H9 (cell line): ENCODE data around the gene CD7. TPM values are rescaled to one million over a fixed set of nuclear protein-coding genes. Genes with fewer than 3 reads are reported as not detected.

Source experiments
- DNase-seq: peaks from one replicate; pipeline ENCODE4 v3.0.0-alpha.2; 2017
- H2AFZ ChIP-seq: one replicate; pipeline ENCODE4 v1.6.1; 2013; ENCODE audit warnings: mild to moderate bottlenecking, low read length, control low read depth, moderate library complexity
- H2AK5ac ChIP-seq: 2 replicates; pipeline ENCODE4 v1.6.1; 2013; ENCODE audit warnings: low read length, control low read depth, mixed read lengths; ENCODE audit not compliant: insufficient read length
- H2BK120ac ChIP-seq: one replicate; pipeline ENCODE4 v1.6.1; 2013; ENCODE audit warnings: low read depth, mild to moderate bottlenecking, low read length, control low read depth, inconsistent platforms; ENCODE audit not compliant: poor library complexity, severe bottlenecking
- H2BK12ac ChIP-seq: 2 replicates; pipeline ENCODE4 v1.6.1; 2013; ENCODE audit warnings: low read length, control low read depth, mixed read lengths, low read depth; ENCODE audit not compliant: insufficient read length
- H2BK15ac ChIP-seq: 2 replicates; pipeline ENCODE4 v1.6.1; 2013; ENCODE audit warnings: low read depth, low read length, control low read depth
- H2BK20ac ChIP-seq: one replicate; pipeline ENCODE4 v1.6.1; 2013; ENCODE audit warnings: low read depth, mild to moderate bottlenecking, low read length, control low read depth, inconsistent platforms; ENCODE audit not compliant: poor library complexity, severe bottlenecking
- H2BK5ac ChIP-seq: 2 replicates; pipeline ENCODE4 v1.6.1; 2013; ENCODE audit warnings: low read length, control low read depth, mixed read lengths; ENCODE audit not compliant: insufficient read length
- H3K14ac ChIP-seq: 2 replicates; pipeline ENCODE4 v1.6.1; 2013; ENCODE audit warnings: low read length, control low read depth; ENCODE audit not compliant: insufficient read depth
- H3K18ac ChIP-seq: 2 replicates; pipeline ENCODE4 v1.6.1; 2013; ENCODE audit warnings: low read depth, mild to moderate bottlenecking, mixed read lengths, low read length, control low read depth; ENCODE audit not compliant: insufficient read length
- H3K23ac ChIP-seq: 2 replicates; pipeline ENCODE4 v1.6.1; 2013; ENCODE audit warnings: low read length, control low read depth, mixed read lengths, low read depth; ENCODE audit not compliant: insufficient read length
- H3K23me2 ChIP-seq: 2 replicates; pipeline ENCODE4 v1.6.1; 2013; ENCODE audit warnings: low read depth, mild to moderate bottlenecking, mixed read lengths, low read length, control low read depth; ENCODE audit not compliant: insufficient read length, poor library complexity, severe bottlenecking
- H3K27ac ChIP-seq: 2 replicates; pipeline ENCODE4 v1.5.1; 2013; ENCODE audit warnings: low read length, control low read depth, mixed read lengths, low read depth; ENCODE audit not compliant: insufficient read length
- H3K27me3 ChIP-seq: 2 replicates; pipeline ENCODE4 v1.6.1; 2013; ENCODE audit warnings: low read length, control low read depth, inconsistent platforms; ENCODE audit not compliant: insufficient read depth
- H3K4ac ChIP-seq: 2 replicates; pipeline ENCODE4 v1.6.1; 2013; ENCODE audit warnings: low read depth, mild to moderate bottlenecking, control low read depth, inconsistent platforms, low read length, moderate library complexity
- H3K4me1 ChIP-seq: 2 replicates; pipeline ENCODE4 v1.6.1; 2013; ENCODE audit warnings: low read length, control low read depth, inconsistent platforms; ENCODE audit not compliant: insufficient read depth
- H3K4me2 ChIP-seq: 2 replicates; pipeline ENCODE4 v1.6.1; 2013; ENCODE audit warnings: low read length, control low read depth, mixed read lengths; ENCODE audit not compliant: insufficient read length, insufficient read depth
- H3K56ac ChIP-seq: 2 replicates; pipeline ENCODE4 v1.6.1; 2013; ENCODE audit warnings: low read depth, mild to moderate bottlenecking, mixed read lengths, low read length, control low read depth; ENCODE audit not compliant: insufficient read length
- H3K79me1 ChIP-seq: 2 replicates; pipeline ENCODE4 v1.6.1; 2013; ENCODE audit warnings: low read depth, mild to moderate bottlenecking, moderate library complexity, low read length, control low read depth, inconsistent platforms; ENCODE audit not compliant: insufficient read depth, poor library complexity, severe bottlenecking
- H3K79me2 ChIP-seq: 2 replicates; pipeline ENCODE4 v1.6.1; 2013; ENCODE audit warnings: low read length, control low read depth, inconsistent platforms; ENCODE audit not compliant: insufficient read depth
- H3K9ac ChIP-seq: 2 replicates; pipeline ENCODE4 v1.6.1; 2013; ENCODE audit warnings: low read length, control low read depth, mixed read lengths; ENCODE audit not compliant: insufficient read length; ENCODE audit errors: extremely low read depth
- H3K9me3 ChIP-seq: one replicate; pipeline ENCODE4 v1.6.1; 2013; ENCODE audit warnings: low read depth, low read length, inconsistent platforms; ENCODE audit not compliant: control insufficient read depth
- H3T11ph ChIP-seq: one replicate; pipeline ENCODE4 v1.6.1; 2013; ENCODE audit warnings: mild to moderate bottlenecking, low read length, control low read depth, inconsistent platforms
- H4K20me1 ChIP-seq: one replicate; pipeline ENCODE4 v1.6.1; 2013; ENCODE audit not compliant: control insufficient read depth, insufficient read length, insufficient read depth
- H4K5ac ChIP-seq: 2 replicates; pipeline ENCODE4 v1.6.1; 2013; ENCODE audit warnings: low read depth, mild to moderate bottlenecking, mixed read lengths, low read length, control low read depth; ENCODE audit not compliant: insufficient read length
- H4K8ac ChIP-seq: replicated peaks from 2 replicates; pipeline ENCODE4 v1.6.1; 2013; ENCODE audit warnings: low read length, control low read depth, mixed read lengths, low read depth; ENCODE audit not compliant: insufficient read length
- H4K91ac ChIP-seq: 2 replicates; pipeline ENCODE4 v1.6.1; 2013; ENCODE audit warnings: low read depth, mild to moderate bottlenecking, moderate library complexity, mixed read lengths, low read length, control low read depth; ENCODE audit not compliant: insufficient read length
- H3K27ac Mint-ChIP-seq, 3 experiments: 2 replicates in 2 of 3; 3 replicates in 1 of 3; pipeline ENCODE4 v1.8.0; 2020 to 2021; ENCODE audit warnings: mixed read lengths in 3 of 3, mild to moderate bottlenecking in 1 of 3, moderate library complexity in 1 of 3
- H3K27me3 Mint-ChIP-seq: 2 replicates; pipeline ENCODE4 v1.8.0; 2021; ENCODE audit warnings: low read depth, mild to moderate bottlenecking, moderate library complexity, mixed read lengths
- H3K36me3 Mint-ChIP-seq, 3 experiments: 2 replicates in 2 of 3; 3 replicates in 1 of 3; pipeline ENCODE4 v1.8.0; 2020 to 2021; ENCODE audit warnings: low read depth in 3 of 3, mixed read lengths in 3 of 3; ENCODE audit not compliant: insufficient read depth in 1 of 3
- H3K4me1 Mint-ChIP-seq, 2 experiments: 2 replicates each; pipeline ENCODE4 v1.8.0; 2020; ENCODE audit warnings: mixed read lengths in 2 of 2
- H3K4me3 Mint-ChIP-seq, 2 experiments: 2 replicates in 1 of 2; 3 replicates in 1 of 2; pipeline ENCODE4 v1.8.0; 2020 to 2021; ENCODE audit warnings: mild to moderate bottlenecking in 2 of 2, mixed read lengths in 2 of 2, moderate library complexity in 1 of 2
- H3K9me3 Mint-ChIP-seq, 2 experiments: 2 replicates in 1 of 2; 3 replicates in 1 of 2; pipeline ENCODE4 v1.8.0; 2020; ENCODE audit warnings: mild to moderate bottlenecking in 2 of 2, mixed read lengths in 2 of 2, moderate library complexity in 1 of 2
- WGBS: extraction: QIAGEN DNeasy Blood & Tissue Kit; methylation state at CpG from one replicate; pipeline ENCODE4 v1.1.7; 2013; ENCODE audit warnings: missing lambda C conversion rate, low lambda C conversion rate, mixed read lengths; ENCODE audit not compliant: insufficient read length; ENCODE audit errors: extremely low coverage; 5-methylcytosine and 5-hydroxymethylcytosine counted together
- total RNA-seq: library from RNA; stranded (reverse); gene quantifications from 2 replicates; pipeline ENCODE4 v1.2.1, GENCODE V29; 2021
- TF ChIP-seq, protein P1 (sequence below): fragments of 200-600 bp; sonication (generic); conservative IDR thresholded peaks from 3 replicates; pipeline ENCODE4 v1.8.0; 2021; ENCODE audit warnings: antibody characterized with exemption, mild to moderate bottlenecking

CD7 gene
- total RNA-seq, 1 experiment from 2014 or later = 0.35 TPM

DNA sequence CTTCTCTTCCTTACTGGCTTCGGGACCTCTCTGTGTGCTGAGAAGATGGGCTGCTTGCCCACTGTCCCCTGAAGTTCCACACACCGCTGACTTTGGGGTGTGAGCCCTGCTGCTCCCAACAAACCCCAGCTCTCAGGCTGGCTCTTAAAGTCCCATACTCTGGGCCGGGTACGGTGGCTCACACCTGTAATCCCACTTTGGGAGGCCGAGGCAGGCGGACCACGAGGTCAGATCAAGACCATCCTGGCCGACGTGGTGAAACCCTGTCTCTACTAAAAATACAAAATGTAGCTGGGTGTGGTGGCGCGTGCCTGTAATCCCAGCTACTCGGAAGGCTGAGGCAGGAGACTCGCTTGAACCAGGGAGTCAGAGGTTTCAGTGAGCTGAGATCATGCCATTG lies 17.2 kb downstream of the CD7 start:
- H2BK5ac ChIP-seq = no peak overlapping the region
- Mint-ChIP-seq H3K4me1 (peaks cover 7 to 22% of the 10 kb centered on the region in 2 experiments; a peak in 3 of 4 replicates), H3K27me3 (peaks cover 35% of the 10 kb centered on the region), H3K27ac (no peak overlapping the region), H3K36me3 (no peaks in the 10 kb centered on the region), H3K4me3 (no peak overlapping the region), H3K9me3 (no peaks in the 10 kb centered on the region)
- H4K8ac ChIP-seq = no peak overlapping the region
- no peak overlapping the region for H2BK120ac ChIP-seq
- H3K79me2 ChIP-seq = no peaks in the 10 kb centered on the region
- H3K14ac ChIP-seq = no peak overlapping the region
- no peak overlapping the region for H3K9ac ChIP-seq
- H3K27me3 ChIP-seq = no peaks in the 10 kb centered on the region
- H4K5ac ChIP-seq = no peak overlapping the region
- H3K18ac ChIP-seq = no peak overlapping the region
- TF ChIP-seq, protein P1, sequence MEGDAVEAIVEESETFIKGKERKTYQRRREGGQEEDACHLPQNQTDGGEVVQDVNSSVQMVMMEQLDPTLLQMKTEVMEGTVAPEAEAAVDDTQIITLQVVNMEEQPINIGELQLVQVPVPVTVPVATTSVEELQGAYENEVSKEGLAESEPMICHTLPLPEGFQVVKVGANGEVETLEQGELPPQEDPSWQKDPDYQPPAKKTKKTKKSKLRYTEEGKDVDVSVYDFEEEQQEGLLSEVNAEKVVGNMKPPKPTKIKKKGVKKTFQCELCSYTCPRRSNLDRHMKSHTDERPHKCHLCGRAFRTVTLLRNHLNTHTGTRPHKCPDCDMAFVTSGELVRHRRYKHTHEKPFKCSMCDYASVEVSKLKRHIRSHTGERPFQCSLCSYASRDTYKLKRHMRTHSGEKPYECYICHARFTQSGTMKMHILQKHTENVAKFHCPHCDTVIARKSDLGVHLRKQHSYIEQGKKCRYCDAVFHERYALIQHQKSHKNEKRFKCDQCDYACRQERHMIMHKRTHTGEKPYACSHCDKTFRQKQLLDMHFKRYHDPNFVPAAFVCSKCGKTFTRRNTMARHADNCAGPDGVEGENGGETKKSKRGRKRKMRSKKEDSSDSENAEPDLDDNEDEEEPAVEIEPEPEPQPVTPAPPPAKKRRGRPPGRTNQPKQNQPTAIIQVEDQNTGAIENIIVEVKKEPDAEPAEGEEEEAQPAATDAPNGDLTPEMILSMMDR = no peak
- H2BK15ac ChIP-seq = no peak overlapping the region
- no CpG with 5 or more reads among the region's 13 CpGs for WGBS
- H3K23ac ChIP-seq = no peak overlapping the region
- no peak overlapping the region for H3K4ac ChIP-seq
- H3K27ac ChIP-seq = no peak overlapping the region
- H2BK12ac ChIP-seq = no peak overlapping the region
- no peak overlapping the region for H2BK20ac ChIP-seq
- H2AFZ ChIP-seq = no peak overlapping the region
- H2AK5ac ChIP-seq = no peak overlapping the region
- H3K79me1 ChIP-seq = no peaks in the 10 kb centered on the region
- DNase-seq = no peak
- H3K23me2 ChIP-seq = peaks cover 3% of the 10 kb centered on the region
- no peaks in the 10 kb centered on the region for H3K9me3 ChIP-seq
- no peaks in the 10 kb centered on the region for H4K20me1 ChIP-seq
- H3K4me1 ChIP-seq = no peaks in the 10 kb centered on the region; the same call in 1 of the 2 replicates
- H3K4me2 ChIP-seq = no peak overlapping the region
- H3K56ac ChIP-seq = no peak overlapping the region
- no peak overlapping the region for H4K91ac ChIP-seq
- no peak overlapping the region for H3T11ph ChIP-seq
